Measurements from ENCODE around the gene RELN.

RELN gene

DNA sequence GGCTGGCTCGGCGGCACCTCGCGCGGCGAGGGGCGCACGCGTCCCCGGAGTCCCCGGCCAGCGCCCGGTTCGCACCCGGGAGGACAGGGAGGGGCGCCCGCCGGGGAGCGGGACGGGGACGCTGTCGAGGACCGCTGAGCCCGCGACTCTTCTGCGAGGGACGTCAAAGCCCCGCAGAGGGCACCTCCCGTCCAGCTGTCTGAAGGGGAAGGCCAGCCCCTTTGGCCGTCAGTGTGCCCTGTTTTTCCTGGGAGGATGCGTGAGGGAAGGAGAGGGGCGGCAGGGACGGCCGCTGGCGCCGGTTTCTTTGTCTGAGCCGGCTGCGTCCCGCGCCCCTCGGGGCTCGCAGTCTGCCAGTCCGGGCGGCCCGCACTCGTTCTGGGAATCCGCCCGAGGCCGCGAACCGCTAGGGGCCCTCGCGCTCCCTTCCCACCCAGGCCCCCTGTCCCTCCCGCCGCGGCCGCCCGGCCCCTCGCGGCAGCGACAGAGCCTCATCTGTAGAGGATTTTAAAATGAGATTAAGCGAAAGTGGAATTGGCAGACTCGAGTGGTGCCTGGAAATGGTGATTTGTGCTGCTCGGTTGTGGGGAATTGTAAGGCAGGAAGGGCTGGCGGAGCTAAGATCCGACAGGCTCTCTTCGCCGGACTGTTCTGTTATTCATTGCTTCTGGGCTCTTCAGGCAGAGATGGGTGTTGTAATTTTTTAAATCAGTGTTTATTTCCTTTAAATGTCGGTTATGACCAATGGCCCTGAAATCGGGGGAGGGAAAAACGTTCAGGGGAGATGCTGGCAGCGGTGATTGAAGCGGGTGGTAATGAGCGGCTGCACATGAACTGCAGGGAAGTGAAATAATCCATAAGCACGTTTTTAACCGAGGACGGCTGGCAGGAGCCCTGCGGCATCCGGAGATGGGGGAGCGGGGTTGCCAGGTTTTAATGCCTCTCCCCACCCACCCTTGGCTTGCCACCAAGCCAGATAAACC lies 618 bp upstream of the RELN start (continued):
- TF ChIP-seq, protein P1, sequence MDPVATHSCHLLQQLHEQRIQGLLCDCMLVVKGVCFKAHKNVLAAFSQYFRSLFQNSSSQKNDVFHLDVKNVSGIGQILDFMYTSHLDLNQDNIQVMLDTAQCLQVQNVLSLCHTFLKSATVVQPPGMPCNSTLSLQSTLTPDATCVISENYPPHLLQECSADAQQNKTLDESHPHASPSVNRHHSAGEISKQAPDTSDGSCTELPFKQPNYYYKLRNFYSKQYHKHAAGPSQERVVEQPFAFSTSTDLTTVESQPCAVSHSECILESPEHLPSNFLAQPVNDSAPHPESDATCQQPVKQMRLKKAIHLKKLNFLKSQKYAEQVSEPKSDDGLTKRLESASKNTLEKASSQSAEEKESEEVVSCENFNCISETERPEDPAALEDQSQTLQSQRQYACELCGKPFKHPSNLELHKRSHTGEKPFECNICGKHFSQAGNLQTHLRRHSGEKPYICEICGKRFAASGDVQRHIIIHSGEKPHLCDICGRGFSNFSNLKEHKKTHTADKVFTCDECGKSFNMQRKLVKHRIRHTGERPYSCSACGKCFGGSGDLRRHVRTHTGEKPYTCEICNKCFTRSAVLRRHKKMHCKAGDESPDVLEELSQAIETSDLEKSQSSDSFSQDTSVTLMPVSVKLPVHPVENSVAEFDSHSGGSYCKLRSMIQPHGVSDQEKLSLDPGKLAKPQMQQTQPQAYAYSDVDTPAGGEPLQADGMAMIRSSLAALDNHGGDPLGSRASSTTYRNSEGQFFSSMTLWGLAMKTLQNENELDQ (tag by site-specific recombination; IDR thresholded peaks at IDR 0.05; ENCODE audit: low read depth) = no peak
- TF ChIP-seq ZNF221 (tag by site-specific recombination; IDR thresholded peaks at IDR 0.05; ENCODE audit: borderline replicate concordance) (no peak), ZNF510 (tag by site-specific recombination; IDR thresholded peaks at IDR 0.05; ENCODE audit: insufficient replicate concordance) (no peak), ZNF623 (tag by site-specific recombination; IDR thresholded peaks at IDR 0.05) (no peak), ZNF202 (tag by site-specific recombination; IDR thresholded peaks at IDR 0.05; ENCODE audit: borderline replicate concordance) (no peak), ZNF19 (tag by site-specific recombination; IDR thresholded peaks at IDR 0.05; ENCODE audit: low read depth) (no peak), ZNF843 (tag by site-specific recombination; IDR thresholded peaks at IDR 0.05) (no peak), BCL11B (tag by site-specific recombination; IDR thresholded peaks at IDR 0.05; ENCODE audit: low read depth) (no peak), ZNF114 (tag by site-specific recombination; IDR thresholded peaks at IDR 0.05) (no peak), KLF9 (tag by site-specific recombination; IDR thresholded peaks at IDR 0.05; ENCODE audit: low read depth) (no peak), HOXC10 (CRISPR knock-in tag; IDR thresholded peaks at IDR 0.05) (no peak), ZNF560 (tag by site-specific recombination; IDR thresholded peaks at IDR 0.05; ENCODE audit: borderline replicate concordance) (no peak), ZIC2 (tag by site-specific recombination; IDR thresholded peaks at IDR 0.05) (0 out of 2 replicates have a peak, but pooled peaks have one; percentile 11)
- TF ChIP-seq, protein P2, sequence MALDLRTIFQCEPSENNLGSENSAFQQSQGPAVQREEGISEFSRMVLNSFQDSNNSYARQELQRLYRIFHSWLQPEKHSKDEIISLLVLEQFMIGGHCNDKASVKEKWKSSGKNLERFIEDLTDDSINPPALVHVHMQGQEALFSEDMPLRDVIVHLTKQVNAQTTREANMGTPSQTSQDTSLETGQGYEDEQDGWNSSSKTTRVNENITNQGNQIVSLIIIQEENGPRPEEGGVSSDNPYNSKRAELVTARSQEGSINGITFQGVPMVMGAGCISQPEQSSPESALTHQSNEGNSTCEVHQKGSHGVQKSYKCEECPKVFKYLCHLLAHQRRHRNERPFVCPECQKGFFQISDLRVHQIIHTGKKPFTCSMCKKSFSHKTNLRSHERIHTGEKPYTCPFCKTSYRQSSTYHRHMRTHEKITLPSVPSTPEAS (tag by site-specific recombination; IDR thresholded peaks at IDR 0.05) = no peak
- TF ChIP-seq, protein P3, sequence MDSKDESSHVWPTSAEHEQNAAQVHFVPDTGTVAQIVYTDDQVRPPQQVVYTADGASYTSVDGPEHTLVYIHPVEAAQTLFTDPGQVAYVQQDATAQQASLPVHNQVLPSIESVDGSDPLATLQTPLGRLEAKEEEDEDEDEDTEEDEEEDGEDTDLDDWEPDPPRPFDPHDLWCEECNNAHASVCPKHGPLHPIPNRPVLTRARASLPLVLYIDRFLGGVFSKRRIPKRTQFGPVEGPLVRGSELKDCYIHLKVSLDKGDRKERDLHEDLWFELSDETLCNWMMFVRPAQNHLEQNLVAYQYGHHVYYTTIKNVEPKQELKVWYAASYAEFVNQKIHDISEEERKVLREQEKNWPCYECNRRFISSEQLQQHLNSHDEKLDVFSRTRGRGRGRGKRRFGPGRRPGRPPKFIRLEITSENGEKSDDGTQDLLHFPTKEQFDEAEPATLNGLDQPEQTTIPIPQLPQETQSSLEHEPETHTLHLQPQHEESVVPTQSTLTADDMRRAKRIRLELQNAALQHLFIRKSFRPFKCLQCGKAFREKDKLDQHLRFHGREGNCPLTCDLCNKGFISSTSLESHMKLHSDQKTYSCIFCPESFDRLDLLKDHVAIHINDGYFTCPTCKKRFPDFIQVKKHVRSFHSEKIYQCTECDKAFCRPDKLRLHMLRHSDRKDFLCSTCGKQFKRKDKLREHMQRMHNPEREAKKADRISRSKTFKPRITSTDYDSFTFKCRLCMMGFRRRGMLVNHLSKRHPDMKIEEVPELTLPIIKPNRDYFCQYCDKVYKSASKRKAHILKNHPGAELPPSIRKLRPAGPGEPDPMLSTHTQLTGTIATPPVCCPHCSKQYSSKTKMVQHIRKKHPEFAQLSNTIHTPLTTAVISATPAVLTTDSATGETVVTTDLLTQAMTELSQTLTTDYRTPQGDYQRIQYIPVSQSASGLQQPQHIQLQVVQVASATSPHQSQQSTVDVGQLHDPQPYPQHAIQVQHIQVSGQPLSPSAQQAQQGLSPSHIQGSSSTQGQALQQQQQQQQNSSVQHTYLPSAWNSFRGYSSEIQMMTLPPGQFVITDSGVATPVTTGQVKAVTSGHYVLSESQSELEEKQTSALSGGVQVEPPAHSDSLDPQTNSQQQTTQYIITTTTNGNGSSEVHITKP (tag by site-specific recombination; IDR thresholded peaks at IDR 0.05) = peak; percentile 46; the same call in 1 of the 2 replicates
- TF ChIP-seq, protein P4, sequence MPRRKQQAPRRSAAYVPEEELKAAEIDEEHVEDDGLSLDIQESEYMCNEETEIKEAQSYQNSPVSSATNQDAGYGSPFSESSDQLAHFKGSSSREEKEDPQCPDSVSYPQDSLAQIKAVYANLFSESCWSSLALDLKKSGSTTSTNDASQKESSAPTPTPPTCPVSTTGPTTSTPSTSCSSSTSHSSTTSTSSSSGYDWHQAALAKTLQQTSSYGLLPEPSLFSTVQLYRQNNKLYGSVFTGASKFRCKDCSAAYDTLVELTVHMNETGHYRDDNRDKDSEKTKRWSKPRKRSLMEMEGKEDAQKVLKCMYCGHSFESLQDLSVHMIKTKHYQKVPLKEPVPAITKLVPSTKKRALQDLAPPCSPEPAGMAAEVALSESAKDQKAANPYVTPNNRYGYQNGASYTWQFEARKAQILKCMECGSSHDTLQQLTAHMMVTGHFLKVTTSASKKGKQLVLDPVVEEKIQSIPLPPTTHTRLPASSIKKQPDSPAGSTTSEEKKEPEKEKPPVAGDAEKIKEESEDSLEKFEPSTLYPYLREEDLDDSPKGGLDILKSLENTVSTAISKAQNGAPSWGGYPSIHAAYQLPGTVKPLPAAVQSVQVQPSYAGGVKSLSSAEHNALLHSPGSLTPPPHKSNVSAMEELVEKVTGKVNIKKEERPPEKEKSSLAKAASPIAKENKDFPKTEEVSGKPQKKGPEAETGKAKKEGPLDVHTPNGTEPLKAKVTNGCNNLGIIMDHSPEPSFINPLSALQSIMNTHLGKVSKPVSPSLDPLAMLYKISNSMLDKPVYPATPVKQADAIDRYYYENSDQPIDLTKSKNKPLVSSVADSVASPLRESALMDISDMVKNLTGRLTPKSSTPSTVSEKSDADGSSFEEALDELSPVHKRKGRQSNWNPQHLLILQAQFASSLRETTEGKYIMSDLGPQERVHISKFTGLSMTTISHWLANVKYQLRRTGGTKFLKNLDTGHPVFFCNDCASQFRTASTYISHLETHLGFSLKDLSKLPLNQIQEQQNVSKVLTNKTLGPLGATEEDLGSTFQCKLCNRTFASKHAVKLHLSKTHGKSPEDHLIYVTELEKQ (tag by site-specific recombination; IDR thresholded peaks at IDR 0.05; ENCODE audit: borderline replicate concordance) = no peak
- TF ChIP-seq, protein P5, sequence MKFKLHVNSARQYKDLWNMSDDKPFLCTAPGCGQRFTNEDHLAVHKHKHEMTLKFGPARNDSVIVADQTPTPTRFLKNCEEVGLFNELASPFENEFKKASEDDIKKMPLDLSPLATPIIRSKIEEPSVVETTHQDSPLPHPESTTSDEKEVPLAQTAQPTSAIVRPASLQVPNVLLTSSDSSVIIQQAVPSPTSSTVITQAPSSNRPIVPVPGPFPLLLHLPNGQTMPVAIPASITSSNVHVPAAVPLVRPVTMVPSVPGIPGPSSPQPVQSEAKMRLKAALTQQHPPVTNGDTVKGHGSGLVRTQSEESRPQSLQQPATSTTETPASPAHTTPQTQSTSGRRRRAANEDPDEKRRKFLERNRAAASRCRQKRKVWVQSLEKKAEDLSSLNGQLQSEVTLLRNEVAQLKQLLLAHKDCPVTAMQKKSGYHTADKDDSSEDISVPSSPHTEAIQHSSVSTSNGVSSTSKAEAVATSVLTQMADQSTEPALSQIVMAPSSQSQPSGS (tag by site-specific recombination; IDR thresholded peaks at IDR 0.05; ENCODE audit: low read depth) = no peak
- TF ChIP-seq, protein P6, sequence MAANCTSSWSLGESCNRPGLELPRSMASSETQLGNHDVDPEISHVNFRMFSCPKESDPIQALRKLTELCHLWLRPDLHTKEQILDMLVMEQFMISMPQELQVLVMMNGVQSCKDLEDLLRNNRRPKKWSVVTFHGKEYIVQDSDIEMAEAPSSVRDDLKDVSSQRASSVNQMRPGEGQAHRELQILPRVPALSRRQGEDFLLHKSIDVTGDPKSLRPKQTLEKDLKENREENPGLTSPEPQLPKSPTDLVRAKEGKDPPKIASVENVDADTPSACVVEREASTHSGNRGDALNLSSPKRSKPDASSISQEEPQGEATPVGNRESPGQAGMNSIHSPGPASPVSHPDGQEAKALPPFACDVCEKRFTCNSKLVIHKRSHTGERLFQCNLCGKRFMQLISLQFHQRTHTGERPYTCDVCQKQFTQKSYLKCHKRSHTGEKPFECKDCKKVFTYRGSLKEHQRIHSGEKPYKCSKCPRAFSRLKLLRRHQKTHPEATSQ (tag by site-specific recombination; IDR thresholded peaks at IDR 0.05) = no peak
- TF ChIP-seq, protein P7, sequence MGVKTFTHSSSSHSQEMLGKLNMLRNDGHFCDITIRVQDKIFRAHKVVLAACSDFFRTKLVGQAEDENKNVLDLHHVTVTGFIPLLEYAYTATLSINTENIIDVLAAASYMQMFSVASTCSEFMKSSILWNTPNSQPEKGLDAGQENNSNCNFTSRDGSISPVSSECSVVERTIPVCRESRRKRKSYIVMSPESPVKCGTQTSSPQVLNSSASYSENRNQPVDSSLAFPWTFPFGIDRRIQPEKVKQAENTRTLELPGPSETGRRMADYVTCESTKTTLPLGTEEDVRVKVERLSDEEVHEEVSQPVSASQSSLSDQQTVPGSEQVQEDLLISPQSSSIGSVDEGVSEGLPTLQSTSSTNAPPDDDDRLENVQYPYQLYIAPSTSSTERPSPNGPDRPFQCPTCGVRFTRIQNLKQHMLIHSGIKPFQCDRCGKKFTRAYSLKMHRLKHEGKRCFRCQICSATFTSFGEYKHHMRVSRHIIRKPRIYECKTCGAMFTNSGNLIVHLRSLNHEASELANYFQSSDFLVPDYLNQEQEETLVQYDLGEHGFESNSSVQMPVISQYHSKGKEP (tag by site-specific recombination; IDR thresholded peaks at IDR 0.05) = no peak

Data from HEK293 (cell line).